ENCODE results near the gene CRYBG3.
A peak's percentile ranks its signal among the peaks of the same experiment; 100 is the strongest.
"Not testable (repeated sequence)": the region's sequence is repeated elsewhere in the genome, so short reads cannot be mapped to it uniquely, and the experiment has no call there.

The CRYBG3 gene

DNA sequence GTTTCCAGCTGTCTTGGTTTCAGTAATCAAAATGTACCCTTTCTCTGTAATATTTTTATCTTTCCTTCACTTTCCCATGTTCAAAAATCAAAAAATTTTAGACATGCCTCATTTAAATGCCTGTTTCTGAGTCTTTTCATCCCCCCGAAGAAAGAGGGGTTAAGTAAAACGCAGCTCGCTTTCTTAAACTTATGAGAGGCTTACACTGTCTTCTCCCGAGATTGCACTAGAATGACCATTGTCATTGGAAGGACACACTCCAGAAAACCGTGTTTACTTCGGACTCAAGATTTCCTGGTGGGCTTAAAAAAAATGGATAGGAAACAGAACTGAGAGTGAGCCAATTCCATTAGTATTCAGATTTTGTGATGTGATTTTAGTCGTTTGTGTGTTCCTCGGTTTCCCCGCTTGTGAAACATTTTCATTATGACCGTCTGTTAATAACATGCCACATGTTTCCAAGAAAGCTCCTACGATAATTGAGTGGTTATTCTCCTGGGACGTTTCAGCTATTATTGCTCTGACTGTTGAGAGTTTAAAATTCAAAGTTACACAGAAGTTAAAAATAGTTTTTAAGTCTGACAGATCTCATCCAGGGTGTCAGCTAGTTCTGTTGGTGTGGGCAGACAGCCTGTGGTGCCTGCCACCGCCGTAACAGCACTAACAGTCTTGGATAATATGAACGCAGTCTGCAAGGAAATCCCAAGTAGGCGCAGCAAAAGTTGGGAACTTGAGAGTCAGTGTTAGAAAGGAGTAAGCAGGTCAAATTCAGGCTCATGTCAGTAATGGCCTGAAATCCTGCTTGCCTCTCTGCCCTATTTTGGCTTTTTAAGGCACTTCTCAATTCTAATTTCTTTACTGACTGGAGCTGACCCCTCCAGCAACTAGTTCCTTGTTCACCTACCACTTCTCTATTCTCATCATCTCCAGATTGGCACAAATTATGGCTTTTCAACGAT is 1.5 kb downstream of the CRYBG3 start:
- Mint-ChIP-seq H3K4me3 (peak overlapping the region; percentile 99), H3K4me1 (ENCODE audit: low read depth) (peaks cover 26% of the 10 kb centered on the region), H3K27ac (peak overlapping the region; percentile 88), H3K9me3 (no peaks in the 10 kb centered on the region), H3K36me3 (ENCODE audit: low read depth) (peaks cover 7% of the 10 kb centered on the region), H3K27me3 (peaks cover 24% of the 10 kb centered on the region)
- intact Hi-C loops (cut with micrococcal nuclease): loop anchor here (5.0 to 10.0 kb wide), 2 partner anchors 149 to 701 kb away; partner anchors contain the start of genes CLDND1 and RIOX2

DNA sequence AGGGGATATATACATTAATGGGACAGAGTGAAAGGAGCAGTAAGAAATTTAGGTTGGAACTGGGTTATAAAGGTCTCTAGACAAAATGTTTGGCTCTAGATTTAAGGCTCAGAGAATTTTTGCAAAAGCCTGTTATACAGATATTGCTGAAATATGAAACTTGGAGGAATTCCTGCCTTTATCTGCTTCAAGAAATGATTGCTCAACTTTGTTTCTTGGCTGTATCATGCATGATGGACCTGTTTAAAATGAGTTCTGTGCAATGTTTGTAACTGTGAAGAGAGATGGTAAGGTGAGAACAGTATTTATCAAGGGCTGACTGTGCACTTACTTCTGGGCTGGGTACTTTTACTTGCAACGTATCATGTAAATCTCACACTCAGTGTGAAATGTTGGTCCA is 3.3 kb downstream of the CRYBG3 start:
- H3K4me3 Mint-ChIP-seq: no peak overlapping the region
- H3K27ac Mint-ChIP-seq: no peak overlapping the region
- intact Hi-C loops (cut with micrococcal nuclease): loop anchor here (10.0 kb wide), 1 partner anchor 700 kb away; the partner anchor contains the start of gene CLDND1
- H3K27me3 Mint-ChIP-seq: peaks cover 11% of the 10 kb centered on the region
- peaks cover 31% of the 10 kb centered on the region for H3K4me1 Mint-ChIP-seq (ENCODE audit: low read depth)
- H3K9me3 Mint-ChIP-seq: no peaks in the 10 kb centered on the region
- H3K36me3 Mint-ChIP-seq (ENCODE audit: low read depth): peaks cover 7% of the 10 kb centered on the region

DNA sequence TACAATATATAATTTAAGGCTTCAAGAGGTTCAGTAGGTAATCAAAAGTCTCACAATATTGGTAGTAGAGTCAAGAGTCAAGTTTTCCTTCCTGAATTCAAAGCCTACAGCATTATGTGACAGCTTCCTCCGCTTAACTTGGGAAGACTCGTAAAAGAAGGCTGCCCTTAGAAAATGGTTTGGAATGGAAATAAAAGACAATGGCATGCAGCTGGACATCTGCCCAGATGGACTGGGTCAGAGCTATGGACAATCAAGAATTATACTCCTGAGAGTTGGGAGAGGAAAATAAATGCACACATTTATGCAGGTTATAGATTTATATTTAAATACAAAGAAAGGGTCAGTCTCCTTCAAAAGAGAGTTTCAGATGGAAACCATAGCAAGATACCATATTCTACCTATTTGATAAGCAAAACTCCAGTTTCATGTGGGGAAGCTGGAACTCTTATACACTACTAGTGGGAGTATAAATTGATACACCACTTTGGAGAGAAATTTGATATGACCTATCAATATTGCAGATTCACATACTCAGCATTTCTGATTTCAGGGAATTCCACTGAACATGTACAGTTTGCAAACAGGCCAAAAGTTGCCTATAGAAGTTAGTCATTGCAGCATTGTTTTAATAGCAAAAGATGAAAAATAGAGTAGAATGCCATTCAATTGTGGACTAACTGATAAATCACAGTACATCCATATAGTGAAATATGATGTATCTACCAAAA is 6.1 kb downstream of the CRYBG3 start:
- intact Hi-C loops (cut with micrococcal nuclease): loop anchor here (10.0 kb wide), 1 partner anchor 697 kb away; the partner anchor contains the start of gene CLDND1
- H3K27me3 Mint-ChIP-seq: no peaks in the 10 kb centered on the region
- peaks cover 11% of the 10 kb centered on the region for H3K36me3 Mint-ChIP-seq (ENCODE audit: low read depth)
- no peak overlapping the region for H3K4me3 Mint-ChIP-seq
- peaks cover 30% of the 10 kb centered on the region for H3K4me1 Mint-ChIP-seq (ENCODE audit: low read depth)
- no peak overlapping the region for H3K27ac Mint-ChIP-seq
- peaks cover 5% of the 10 kb centered on the region for H3K9me3 Mint-ChIP-seq

DNA sequence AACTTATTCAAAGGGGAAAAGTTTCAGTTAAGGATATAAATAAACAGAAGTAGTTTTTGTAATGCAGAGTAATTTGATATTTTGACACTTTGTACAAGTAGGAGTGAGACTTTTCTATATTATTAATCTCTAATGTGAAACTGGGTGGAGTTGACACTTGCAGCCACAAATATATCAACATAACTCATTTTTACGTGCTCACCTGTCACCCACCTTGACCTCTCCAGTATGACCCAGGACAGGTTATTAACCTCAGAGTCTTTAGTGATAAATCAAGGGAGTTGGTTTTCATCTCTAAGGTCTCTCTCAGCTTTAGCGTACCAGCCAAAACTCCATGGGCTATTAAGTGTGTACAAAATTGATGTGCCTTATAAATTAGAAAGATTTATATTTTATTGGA is 7.4 kb downstream of the CRYBG3 start:
- Mint-ChIP-seq H3K4me3 (no peak overlapping the region), H3K36me3 (ENCODE audit: low read depth) (peaks cover 11% of the 10 kb centered on the region), H3K4me1 (ENCODE audit: low read depth) (peaks cover 19% of the 10 kb centered on the region), H3K9me3 (peaks cover 8% of the 10 kb centered on the region), H3K27me3 (no peaks in the 10 kb centered on the region), H3K27ac (no peak overlapping the region)
- intact Hi-C loops (cut with micrococcal nuclease): loop anchor here (10.0 kb wide), 1 partner anchor 696 kb away; the partner anchor contains the start of gene CLDND1

DNA sequence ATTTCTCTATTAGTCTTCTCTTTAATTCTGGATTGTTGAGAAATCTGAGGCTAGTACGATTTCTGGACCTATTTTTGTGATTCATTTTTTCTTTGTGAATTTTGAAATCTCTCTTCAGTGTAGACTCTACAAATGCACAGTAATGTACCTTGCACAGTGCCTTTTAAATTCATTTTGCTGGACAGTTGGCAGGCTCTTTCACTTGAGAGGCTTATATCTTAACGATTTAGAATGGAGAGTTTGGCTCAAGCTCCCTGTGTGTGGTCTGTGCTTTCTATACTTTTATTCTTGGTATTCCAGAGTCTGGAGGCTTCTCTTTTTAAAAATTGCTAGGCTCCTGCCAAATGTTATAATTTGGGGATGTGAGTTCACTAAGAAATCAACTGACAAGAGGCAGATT is 8.8 kb downstream of the CRYBG3 start:
- intact Hi-C loops (cut with micrococcal nuclease): no loop called here
- Mint-ChIP-seq H3K4me3 (no peak overlapping the region), H3K9me3 (peaks cover 8% of the 10 kb centered on the region), H3K36me3 (ENCODE audit: low read depth) (peaks cover 11% of the 10 kb centered on the region), H3K27ac (no peak overlapping the region), H3K4me1 (ENCODE audit: low read depth) (peaks cover 7% of the 10 kb centered on the region), H3K27me3 (no peaks in the 10 kb centered on the region)

DNA sequence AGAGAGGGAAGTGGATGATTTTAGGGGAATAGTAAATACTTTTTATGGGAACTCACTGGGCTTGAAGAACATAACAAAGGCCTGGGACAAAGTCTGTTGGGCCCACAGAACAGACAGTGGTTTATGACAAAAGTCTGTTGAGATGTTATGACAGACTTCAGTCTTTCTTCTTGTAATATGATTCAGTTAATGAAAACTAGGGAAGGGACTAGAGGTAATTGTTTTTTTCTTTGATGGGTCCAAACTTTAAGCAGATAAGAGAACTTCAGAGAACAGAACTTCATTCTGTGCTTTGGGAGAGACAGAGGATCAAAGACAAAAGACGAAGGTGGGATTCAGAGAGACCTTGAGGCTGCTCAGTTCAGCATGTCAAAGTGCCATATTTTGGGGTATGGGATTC is 9.3 kb downstream of the CRYBG3 start:
- Mint-ChIP-seq H3K36me3 (ENCODE audit: low read depth) (peaks cover 11% of the 10 kb centered on the region), H3K4me3 (no peak overlapping the region), H3K4me1 (ENCODE audit: low read depth) (peaks cover 5% of the 10 kb centered on the region), H3K27me3 (no peaks in the 10 kb centered on the region), H3K27ac (no peak overlapping the region), H3K9me3 (peaks cover 8% of the 10 kb centered on the region)
- intact Hi-C loops (cut with micrococcal nuclease): no loop called here

DNA sequence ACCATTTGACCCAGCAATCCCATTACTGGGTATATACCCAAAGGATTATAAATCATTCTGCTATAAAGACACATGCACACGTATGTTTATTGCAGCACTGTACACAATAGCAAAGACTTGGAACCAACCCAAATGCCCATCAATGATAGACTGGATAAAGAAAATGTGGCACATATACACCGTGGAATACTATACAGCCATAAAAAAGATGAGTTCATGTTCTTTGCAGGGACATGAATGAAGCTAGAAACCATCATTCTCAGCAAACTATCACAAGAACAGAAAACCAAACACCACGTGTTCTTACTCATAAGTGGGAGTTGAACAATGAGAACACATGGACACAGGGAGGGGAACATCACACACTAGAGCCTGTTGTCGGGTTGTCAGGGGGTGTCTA is 11.4 kb downstream of the CRYBG3 start:
- H3K9me3 Mint-ChIP-seq; H3K4me3 Mint-ChIP-seq; H3K27me3 Mint-ChIP-seq; H3K27ac Mint-ChIP-seq; intact Hi-C loops (cut with micrococcal nuclease): not testable (repeated sequence)
- H3K4me1 Mint-ChIP-seq (ENCODE audit: low read depth): peaks cover 10% of the 10 kb centered on the region
- peaks cover 18% of the 10 kb centered on the region for H3K36me3 Mint-ChIP-seq (ENCODE audit: low read depth)

DNA sequence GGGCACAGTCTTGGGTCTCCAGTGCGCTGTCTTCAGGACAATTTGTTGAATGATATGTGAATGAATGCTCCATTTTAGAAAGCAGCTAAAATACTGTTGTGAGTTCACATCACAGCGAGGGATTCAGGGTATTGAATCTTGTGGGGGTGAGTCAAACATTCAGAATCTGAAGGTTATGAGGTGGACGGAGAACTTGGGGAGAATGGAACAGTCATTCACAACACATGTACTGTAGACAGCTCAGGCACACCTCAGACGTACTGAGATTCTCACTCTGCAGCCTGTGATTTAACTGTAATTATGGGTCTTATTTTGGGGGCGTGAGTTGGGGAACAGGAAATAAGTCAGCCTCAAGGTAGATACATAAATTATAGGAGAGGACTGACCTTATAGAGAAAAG is 13.9 kb downstream of the CRYBG3 start:
- H3K27ac Mint-ChIP-seq: no peak overlapping the region
- intact Hi-C loops (cut with micrococcal nuclease): no loop called here
- peaks cover 18% of the 10 kb centered on the region for H3K36me3 Mint-ChIP-seq (ENCODE audit: low read depth)
- H3K4me1 Mint-ChIP-seq (ENCODE audit: low read depth): peaks cover 12% of the 10 kb centered on the region
- no peaks in the 10 kb centered on the region for H3K27me3 Mint-ChIP-seq
- H3K4me3 Mint-ChIP-seq: no peak overlapping the region
- peaks cover 8% of the 10 kb centered on the region for H3K9me3 Mint-ChIP-seq

DNA sequence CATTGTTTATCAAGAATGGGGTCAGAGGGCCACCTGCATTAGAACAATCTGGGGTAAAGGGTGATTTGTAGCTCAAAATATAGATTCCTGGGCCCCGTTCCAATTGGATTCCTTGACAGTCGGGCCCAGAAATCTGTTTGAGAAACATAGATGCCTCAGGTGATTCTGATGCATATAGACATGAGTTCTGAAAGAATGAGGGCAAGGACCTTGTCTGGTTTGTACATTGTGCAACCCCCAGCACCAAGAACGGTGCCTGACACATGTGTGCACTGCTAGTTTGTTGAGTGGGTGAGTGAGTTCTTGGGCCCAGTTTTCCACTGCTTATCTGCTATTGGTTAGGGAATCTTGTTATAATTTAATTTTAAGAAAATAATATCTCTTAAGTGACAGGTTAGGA is 16.6 kb downstream of the CRYBG3 start:
- Mint-ChIP-seq H3K36me3 (ENCODE audit: low read depth) (peaks cover 12% of the 10 kb centered on the region), H3K4me3 (no peak overlapping the region), H3K27ac (no peak overlapping the region), H3K9me3 (no peaks in the 10 kb centered on the region), H3K4me1 (ENCODE audit: low read depth) (peaks cover 17% of the 10 kb centered on the region), H3K27me3 (no peaks in the 10 kb centered on the region)
- intact Hi-C loops (cut with micrococcal nuclease): no loop called here

DNA sequence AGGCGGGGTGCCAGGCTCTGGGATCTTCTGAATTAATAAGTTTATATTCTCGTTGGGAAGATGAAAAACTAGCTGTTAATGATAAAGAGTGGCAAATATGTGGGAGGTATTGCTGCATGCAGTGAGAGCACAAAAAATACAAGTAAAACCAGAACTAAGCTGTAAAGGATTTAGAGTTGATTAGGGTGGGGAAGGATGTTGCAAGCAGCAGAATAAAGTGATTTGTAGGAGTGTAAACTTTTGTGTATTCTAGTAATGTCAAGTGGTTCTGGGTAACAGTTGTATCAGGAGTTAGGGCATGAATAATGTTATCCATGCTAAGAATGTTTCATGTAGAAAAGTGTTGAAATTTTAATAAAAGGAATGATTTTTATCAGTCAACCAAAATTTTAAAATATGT is 18.1 kb downstream of the CRYBG3 start:
- H3K27me3 Mint-ChIP-seq: no peaks in the 10 kb centered on the region
- peaks cover 17% of the 10 kb centered on the region for H3K4me1 Mint-ChIP-seq (ENCODE audit: low read depth)
- no peak overlapping the region for H3K4me3 Mint-ChIP-seq
- intact Hi-C loops (cut with micrococcal nuclease): no loop called here
- no peaks in the 10 kb centered on the region for H3K9me3 Mint-ChIP-seq
- peaks cover 19% of the 10 kb centered on the region for H3K36me3 Mint-ChIP-seq (ENCODE audit: low read depth)
- H3K27ac Mint-ChIP-seq: no peak overlapping the region

DNA sequence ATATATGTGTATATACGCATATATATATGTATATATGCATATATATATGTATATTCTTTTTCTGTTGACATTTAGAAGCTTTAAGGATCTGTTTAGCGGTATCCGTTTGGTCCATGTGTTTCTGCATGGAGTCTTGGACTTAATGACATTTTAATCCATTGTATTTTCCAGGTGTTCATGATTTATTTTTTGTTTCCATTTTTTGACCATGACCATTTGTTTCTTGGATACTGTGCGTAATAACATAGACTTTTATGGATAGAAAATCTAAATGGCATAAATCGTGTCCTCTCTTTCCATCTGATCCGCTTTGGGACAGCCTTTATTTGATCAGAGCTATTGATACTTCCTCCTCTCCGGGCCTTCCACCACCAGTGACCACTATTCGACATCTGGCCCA is 19.5 kb downstream of the CRYBG3 start:
- H3K4me3 Mint-ChIP-seq: no peak overlapping the region
- H3K4me1 Mint-ChIP-seq (ENCODE audit: low read depth): peaks cover 16% of the 10 kb centered on the region
- H3K9me3 Mint-ChIP-seq: no peaks in the 10 kb centered on the region
- intact Hi-C loops (cut with micrococcal nuclease): no loop called here
- no peak overlapping the region for H3K27ac Mint-ChIP-seq
- H3K36me3 Mint-ChIP-seq (ENCODE audit: low read depth): peaks cover 30% of the 10 kb centered on the region
- H3K27me3 Mint-ChIP-seq: no peaks in the 10 kb centered on the region

DNA sequence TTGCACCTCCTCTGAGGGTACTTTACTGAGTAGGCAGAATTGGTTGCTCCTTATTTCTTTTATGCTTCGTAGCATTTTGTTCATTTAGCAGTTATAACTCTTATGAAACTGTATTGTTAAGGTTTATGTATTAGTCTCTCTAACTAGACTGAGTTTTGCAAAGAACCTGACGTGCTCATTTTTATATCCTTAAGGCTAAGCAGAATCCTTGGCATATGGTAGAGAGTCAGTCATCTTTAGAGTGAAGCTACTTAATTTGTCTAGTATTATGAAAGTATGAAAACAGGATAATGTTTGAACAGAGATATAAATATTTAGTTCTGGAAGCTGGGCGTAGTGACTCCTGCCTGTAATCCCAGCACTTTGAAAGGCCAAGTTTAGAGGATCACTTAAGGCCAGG is 20.1 kb downstream of the CRYBG3 start:
- peaks cover 12% of the 10 kb centered on the region for H3K4me1 Mint-ChIP-seq (ENCODE audit: low read depth)
- H3K36me3 Mint-ChIP-seq (ENCODE audit: low read depth): peaks cover 35% of the 10 kb centered on the region
- intact Hi-C loops (cut with micrococcal nuclease): no loop called here
- H3K27me3 Mint-ChIP-seq: no peaks in the 10 kb centered on the region
- no peak overlapping the region for H3K27ac Mint-ChIP-seq
- H3K4me3 Mint-ChIP-seq: no peak overlapping the region
- H3K9me3 Mint-ChIP-seq: no peaks in the 10 kb centered on the region

DNA sequence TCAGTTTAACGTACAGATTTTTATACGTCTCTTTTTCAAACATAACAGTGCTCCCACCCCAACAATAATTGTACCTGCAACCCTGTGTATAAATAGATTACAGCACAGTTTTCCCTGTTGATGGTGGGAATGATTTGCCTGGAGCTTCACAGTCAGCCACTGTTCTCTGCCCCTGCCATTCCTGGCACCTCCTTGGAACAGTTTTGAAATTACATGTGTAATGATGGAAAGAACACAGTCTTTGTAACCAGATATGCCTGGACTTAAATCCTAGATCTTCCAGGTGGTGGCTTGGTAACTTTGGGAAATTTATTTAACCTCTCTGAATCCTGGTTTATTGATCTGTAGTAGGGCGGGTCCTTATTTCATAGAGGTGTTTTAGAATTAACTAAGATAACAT is 27.0 kb downstream of the CRYBG3 start:
- Mint-ChIP-seq H3K36me3 (ENCODE audit: low read depth) (peaks cover 45% of the 10 kb centered on the region), H3K4me1 (ENCODE audit: low read depth) (peaks cover 7% of the 10 kb centered on the region), H3K27me3 (no peaks in the 10 kb centered on the region), H3K4me3 (no peak overlapping the region), H3K9me3 (peaks cover 5% of the 10 kb centered on the region), H3K27ac (no peak overlapping the region)
- intact Hi-C loops (cut with micrococcal nuclease): no loop called here

DNA sequence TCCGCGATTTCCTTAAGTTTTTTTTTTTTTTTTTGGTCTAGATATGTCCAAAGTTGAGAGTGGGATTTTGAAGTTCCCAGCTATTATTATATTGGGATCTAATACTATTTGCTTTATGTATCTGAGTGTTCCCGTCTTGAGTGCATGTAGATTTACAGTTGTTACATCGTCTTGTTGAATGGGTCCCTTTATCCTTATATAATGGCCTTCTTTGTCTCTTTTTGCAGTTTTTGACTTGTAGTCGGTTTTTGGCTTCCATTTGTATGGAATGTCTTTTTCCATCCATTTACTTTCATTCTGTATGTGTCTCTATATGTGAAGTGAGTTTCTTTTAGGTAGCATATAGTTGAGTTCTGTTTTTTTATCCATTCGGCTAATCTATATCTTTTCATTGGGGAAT is 35.6 kb downstream of the CRYBG3 start:
- H3K36me3 Mint-ChIP-seq (ENCODE audit: low read depth): peaks cover 16% of the 10 kb centered on the region
- no peaks in the 10 kb centered on the region for H3K4me1 Mint-ChIP-seq (ENCODE audit: low read depth)
- intact Hi-C loops (cut with micrococcal nuclease): no loop called here
- H3K4me3 Mint-ChIP-seq: no peak overlapping the region
- no peaks in the 10 kb centered on the region for H3K27me3 Mint-ChIP-seq
- peaks cover 35% of the 10 kb centered on the region for H3K9me3 Mint-ChIP-seq
- H3K27ac Mint-ChIP-seq: no peak overlapping the region

Measured in dendritic cell treated with granulocyte-macrophage colony-stimulating factor and Interleukin-4, amounts not matched to agents 40 ng/mL and 50 ng/mL, for 4 days (primary cell).